HG03439 (cell line): ENCODE data around the gene ACSS1.

Source experiments
- ATAC-seq: cut with Tn5 transposase; IDR thresholded peaks from one replicate; pipeline ENCODE4 v1.9.1; 2021; ENCODE audit warnings: mild to moderate bottlenecking, moderate library complexity; ENCODE audit not compliant: unreplicated experiment

ACSS1 gene

GRCh38 chr20:24996449-24997377 lies 61.2 kb downstream of the ACSS1 start:
- no peak for ATAC-seq

- ATAC-seq: no peak
These were observed 62.0 kb downstream of the ACSS1 start for GRCh38 chr20:24995741-24996448.

GRCh38 chr20:24994470-24995368 lies 63.2 kb downstream of the ACSS1 start:
- ATAC-seq: peak; percentile 29

GRCh38 chr20:24994186-24994465 lies 63.8 kb downstream of the ACSS1 start:
- no peak for ATAC-seq

- ATAC-seq: no peak
These were observed 64.4 kb downstream of the ACSS1 start for GRCh38 chr20:24993337-24994185.

- ATAC-seq: peak; percentile 96
These were observed 65.3 kb downstream of the ACSS1 start, which contains the start of gene APMAP for GRCh38 chr20:24992487-24993205. TSS of gene APMAP (minus strand) at chr20:24992751. CDS start at chr20:24992688, 63 bp downstream.

- ATAC-seq: peak; percentile 20
These were observed 65.9 kb downstream of the ACSS1 start for GRCh38 chr20:24991897-24992486.

- no peak for ATAC-seq
These were observed 67.1 kb downstream of the ACSS1 start for GRCh38 chr20:24990810-24991252.

GRCh38 chr20:24989162-24989561 lies 68.8 kb downstream of the ACSS1 start:
- no peak for ATAC-seq

- no peak for ATAC-seq
These were observed 69.8 kb downstream of the ACSS1 start for GRCh38 chr20:24987873-24988835.

GRCh38 chr20:24987244-24987643 lies 70.7 kb downstream of the ACSS1 start:
- ATAC-seq: no peak

GRCh38 chr20:24986436-24987015 lies 71.4 kb downstream of the ACSS1 start:
- no peak for ATAC-seq

GRCh38 chr20:24985802-24986201 lies 72.1 kb downstream of the ACSS1 start:
- no peak for ATAC-seq

GRCh38 chr20:24984961-24985640 lies 72.8 kb downstream of the ACSS1 start:
- ATAC-seq: no peak

GRCh38 chr20:24983896-24984295 lies 74.0 kb downstream of the ACSS1 start:
- no peak for ATAC-seq

- no peak for ATAC-seq
These were observed 76.1 kb downstream of the ACSS1 start for GRCh38 chr20:24981790-24982189.

- no peak for ATAC-seq
These were observed 76.7 kb downstream of the ACSS1 start for GRCh38 chr20:24981282-24981681.
